RWPE1 (cell line): ENCODE measurements around the gene KRT8.

Experiments used
- CTCF ChIA-PET: fragments of 350-600 bp; sonication (Branson Sonifier 250); formaldehyde crosslinking; extraction: SDS; loops from one replicate; lab custom pipeline; 2021; lab: Yijun Ruan, JAX
- POLR2A ChIA-PET: fragments of 400-600 bp; formaldehyde crosslinking; extraction: SDS; loops from one replicate; lab custom pipeline; 2020; ENCODE audit warnings: antibody characterized with exemption; ENCODE audit not compliant: low non-redundant PET; lab: Yijun Ruan, JAX
- DNase-seq: peaks from one replicate; pipeline ENCODE4 v3.0.0; 2012; ENCODE audit warnings: low spot score
- H3K27ac ChIP-seq: fragments of 450-650 bp; 2 replicates; pipeline ENCODE4 v1.5.1; 2017
- CTCF ChIP-seq: fragments of 450-650 bp; conservative IDR thresholded peaks from 2 replicates; pipeline ENCODE4 v1.5.1; 2017; ENCODE audit warnings: low read depth, mild to moderate bottlenecking

The KRT8 gene

GRCh38 chr12:52950553-52950952 lies 45.7 kb upstream of the KRT8 start:
- CTCF ChIA-PET = interaction anchor here (1.3 kb wide), 1 partner anchor 71 kb away, joined by 5 read pairs; no protein-coding TSS in a partner anchor
- no peak for TF ChIP-seq CTCF
- peak overlapping the region; percentile 92 for H3K27ac ChIP-seq
- no peak for DNase-seq
- POLR2A ChIA-PET = interaction anchor here (0.6 to 2.1 kb wide), 2 partner anchors 43 to 44 kb away, joined by 6 to 17 read pairs; no protein-coding TSS in a partner anchor

- peak overlapping the region; percentile 92 for H3K27ac ChIP-seq
- TF ChIP-seq CTCF = no peak
- peak; percentile 95 for DNase-seq
- ChIA-PET CTCF (interaction anchor here (0.6 to 1.3 kb wide), 3 partner anchors 16 to 70 kb away, joined by 3 to 5 read pairs (median 3); no protein-coding TSS in a partner anchor), POLR2A (interaction anchor here (0.6 to 2.1 kb wide), 5 partner anchors 12 to 56 kb away, joined by 3 to 17 read pairs (median 6); partner anchors contain the start of gene EIF4B)
These were observed 44.8 kb upstream of the KRT8 start for GRCh38 chr12:52949413-52950331.

- peak overlapping the region; percentile 92 for H3K27ac ChIP-seq
- no peak for TF ChIP-seq CTCF
- ChIA-PET POLR2A (interaction anchor here (0.5 to 0.6 kb wide), 2 partner anchors 42 to 53 kb away, joined by 3 to 6 read pairs; no protein-coding TSS in a partner anchor), CTCF (interaction anchor here (0.7 kb wide), 1 partner anchor 40 kb away, joined by 3 read pairs; no protein-coding TSS in a partner anchor)
- DNase-seq = no peak
These were observed 43.0 kb upstream of the KRT8 start for GRCh38 chr12:52947738-52948423.

- no peak for DNase-seq
- ChIA-PET POLR2A (interaction anchor here (0.5 kb wide), 1 partner anchor 52 kb away, joined by 6 read pairs; no protein-coding TSS in a partner anchor), CTCF (interaction anchor here (1.5 to 2.8 kb wide), 3 partner anchors 20 to 42 kb away, joined by 4 to 10 read pairs (median 6); partner anchors contain the start of gene KRT8)
- H3K27ac ChIP-seq = peak overlapping the region; percentile 92
- no peak for TF ChIP-seq CTCF
These were observed 42.1 kb upstream of the KRT8 start for GRCh38 chr12:52946797-52947547.

GRCh38 chr12:52946334-52946733 lies 41.5 kb upstream of the KRT8 start:
- TF ChIP-seq CTCF = no peak
- ChIA-PET POLR2A (no interaction called here), CTCF (interaction anchor here (0.6 to 2.8 kb wide), 5 partner anchors 20 to 532 kb away, joined by 3 to 10 read pairs (median 6); partner anchors contain the start of gene KRT8)
- no peak for DNase-seq
- H3K27ac ChIP-seq = peak overlapping the region; percentile 92
